Measurements from ENCODE around the gene JMJD1C.
"Not testable (repeated sequence)": the region's sequence is repeated elsewhere in the genome, so short reads cannot be mapped to it uniquely, and the experiment has no call there.

The JMJD1C gene

GRCh38 chr10:63286340-63286739 lies 179.4 kb downstream of the JMJD1C start:
- no peak for DNase-seq

GRCh38 chr10:63283901-63284300 lies 181.9 kb downstream of the JMJD1C start:
- DNase-seq: not testable (repeated sequence)

GRCh38 chr10:63283093-63283492 lies 182.7 kb downstream of the JMJD1C start:
- DNase-seq: no peak

- DNase-seq: no peak
These were observed 183.8 kb downstream of the JMJD1C start for GRCh38 chr10:63281967-63282366.

- no peak for DNase-seq
These were observed 185.4 kb downstream of the JMJD1C start for GRCh38 chr10:63280386-63280785.

- DNase-seq: no peak
These were observed 190.7 kb downstream of the JMJD1C start for GRCh38 chr10:63275094-63275493.

GRCh38 chr10:63273577-63273976 lies 192.2 kb downstream of the JMJD1C start:
- peak; percentile 68 for DNase-seq

GRCh38 chr10:63268798-63269503 lies 196.8 kb downstream of the JMJD1C start:
- peak; percentile 93 for DNase-seq

- peak; percentile 26 for DNase-seq
These were observed 197.5 kb downstream of the JMJD1C start for GRCh38 chr10:63268149-63268797.

- DNase-seq: peak; percentile 42
These were observed 198.2 kb downstream of the JMJD1C start for GRCh38 chr10:63267414-63268148.

GRCh38 chr10:63266391-63267316 lies 199.1 kb downstream of the JMJD1C start:
- DNase-seq: no peak

- DNase-seq: no peak
These were observed 200.0 kb downstream of the JMJD1C start for GRCh38 chr10:63265683-63266235.

GRCh38 chr10:63265222-63265617 lies 200.6 kb downstream of the JMJD1C start:
- DNase-seq: peak; percentile 62

- no peak for DNase-seq
These were observed 201.1 kb downstream of the JMJD1C start for GRCh38 chr10:63264617-63265221.

GRCh38 chr10:63262430-63263073 lies 203.2 kb downstream of the JMJD1C start:
- no peak for DNase-seq

GRCh38 chr10:63261496-63261895 lies 204.3 kb downstream of the JMJD1C start:
- no peak for DNase-seq

- DNase-seq: no peak
These were observed 204.9 kb downstream of the JMJD1C start for GRCh38 chr10:63260860-63261251.

GRCh38 chr10:63260103-63260859 lies 205.5 kb downstream of the JMJD1C start:
- no peak for DNase-seq

- no peak for DNase-seq
These were observed 206.7 kb downstream of the JMJD1C start for GRCh38 chr10:63258920-63259678.

- DNase-seq: no peak
These were observed 208.0 kb downstream of the JMJD1C start for GRCh38 chr10:63257778-63258177.

All from CD4-positive, alpha-beta T cell treated with Interleukin-12 subunit alpha and Interleukin-12 subunit beta, for 1 hour (primary cell).